Mucosa of stomach (tissue), 1 donor: ENCODE data around the gene ZNF398.

ENCODE experiments used
- H3K27me3 ChIP-seq: one replicate; pipeline ENCODE4 v1.7.0; 2013; ENCODE audit warnings: mild to moderate bottlenecking, low read length; ENCODE audit not compliant: control insufficient read depth, insufficient read depth
- H3K36me3 ChIP-seq: one replicate; pipeline ENCODE4 v1.7.0; 2013; ENCODE audit warnings: low read length; ENCODE audit not compliant: control insufficient read depth, insufficient read depth
- H3K4me1 ChIP-seq: one replicate; pipeline ENCODE4 v1.7.0; 2013; ENCODE audit warnings: mild to moderate bottlenecking, low read length; ENCODE audit not compliant: control insufficient read depth, insufficient read depth
- H3K4me3 ChIP-seq: one replicate; pipeline ENCODE4 v1.7.0; 2013; ENCODE audit warnings: low read length
- H3K9ac ChIP-seq: one replicate; pipeline ENCODE4 v1.7.0; 2013; ENCODE audit warnings: mild to moderate bottlenecking, low read length, moderate library complexity
- H3K9me3 ChIP-seq: one replicate; pipeline ENCODE4 v1.7.0; 2013; ENCODE audit warnings: mild to moderate bottlenecking, low read length, moderate library complexity; ENCODE audit not compliant: control insufficient read depth
- donor health status: Pancreatic carcinoma.

ZNF398 gene

GRCh38 chr7:149156898-149157297, 9.6 kb downstream of the ZNF398 start:
- no peaks in the 10 kb centered on the region for H3K36me3 ChIP-seq

GRCh38 chr7:149161241-149161848, 14.1 kb downstream of the ZNF398 start:
- H3K4me1 ChIP-seq = no peaks in the 10 kb centered on the region
- H3K27me3 ChIP-seq = no peaks in the 10 kb centered on the region
- H3K4me3 ChIP-seq = no peak overlapping the region
- no peak overlapping the region for H3K9ac ChIP-seq
- no peaks in the 10 kb centered on the region for H3K36me3 ChIP-seq
- H3K9me3 ChIP-seq = no peaks in the 10 kb centered on the region

More at GRCh38 chr7:149156898-149157297, 9.6 kb downstream of the ZNF398 start:
- Histone ChIP-seq H3K9ac (no peak overlapping the region), H3K27me3 (no peaks in the 10 kb centered on the region), H3K4me3 (no peak overlapping the region), H3K9me3 (no peaks in the 10 kb centered on the region), H3K4me1 (no peaks in the 10 kb centered on the region)

- Histone ChIP-seq H3K4me1 (no peaks in the 10 kb centered on the region), H3K9me3 (no peaks in the 10 kb centered on the region), H3K27me3 (no peaks in the 10 kb centered on the region), H3K4me3 (no peak overlapping the region), H3K9ac (no peak overlapping the region), H3K36me3 (no peaks in the 10 kb centered on the region)
Measured at GRCh38 chr7:149166142-149166541, 18.9 kb downstream of the ZNF398 start.

GRCh38 chr7:149166630-149167352, 19.5 kb downstream of the ZNF398 start:
- Histone ChIP-seq H3K4me3 (no peak overlapping the region), H3K9me3 (no peaks in the 10 kb centered on the region), H3K4me1 (no peaks in the 10 kb centered on the region), H3K27me3 (no peaks in the 10 kb centered on the region), H3K9ac (no peak overlapping the region), H3K36me3 (no peaks in the 10 kb centered on the region)

GRCh38 chr7:149171892-149172533, 24.8 kb downstream of the ZNF398 start:
- H3K4me1 ChIP-seq = no peaks in the 10 kb centered on the region
- H3K27me3 ChIP-seq = no peaks in the 10 kb centered on the region
- no peaks in the 10 kb centered on the region for H3K36me3 ChIP-seq
- no peaks in the 10 kb centered on the region for H3K9me3 ChIP-seq
- no peak overlapping the region for H3K4me3 ChIP-seq
- no peak overlapping the region for H3K9ac ChIP-seq

- no peaks in the 10 kb centered on the region for H3K9me3 ChIP-seq
- no peaks in the 10 kb centered on the region for H3K27me3 ChIP-seq
- H3K9ac ChIP-seq = no peak overlapping the region
- peaks cover 2% of the 10 kb centered on the region for H3K36me3 ChIP-seq
- H3K4me1 ChIP-seq = no peaks in the 10 kb centered on the region
- no peak overlapping the region for H3K4me3 ChIP-seq
Measured at GRCh38 chr7:149172534-149172920, 25.3 kb downstream of the ZNF398 start.

- no peaks in the 10 kb centered on the region for H3K27me3 ChIP-seq
- peaks cover 12% of the 10 kb centered on the region for H3K36me3 ChIP-seq
- no peaks in the 10 kb centered on the region for H3K4me1 ChIP-seq
- H3K9ac ChIP-seq = no peak overlapping the region
- H3K4me3 ChIP-seq = no peak overlapping the region
- no peaks in the 10 kb centered on the region for H3K9me3 ChIP-seq
Measured at GRCh38 chr7:149175150-149175549, 27.9 kb downstream of the ZNF398 start.

- H3K9ac ChIP-seq = no peak overlapping the region
- no peaks in the 10 kb centered on the region for H3K9me3 ChIP-seq
- H3K27me3 ChIP-seq = no peaks in the 10 kb centered on the region
- no peak overlapping the region for H3K4me3 ChIP-seq
- H3K4me1 ChIP-seq = peaks cover 4% of the 10 kb centered on the region
- peaks cover 12% of the 10 kb centered on the region for H3K36me3 ChIP-seq
Measured at GRCh38 chr7:149179241-149179640, 32.0 kb downstream of the ZNF398 start.

- no peak overlapping the region for H3K9ac ChIP-seq
- H3K4me3 ChIP-seq = no peak overlapping the region
- H3K36me3 ChIP-seq = peaks cover 12% of the 10 kb centered on the region
- no peaks in the 10 kb centered on the region for H3K27me3 ChIP-seq
- H3K4me1 ChIP-seq = peaks cover 4% of the 10 kb centered on the region
- H3K9me3 ChIP-seq = no peaks in the 10 kb centered on the region
Measured at GRCh38 chr7:149180722-149181449, 33.6 kb downstream of the ZNF398 start.

- H3K27me3 ChIP-seq = no peaks in the 10 kb centered on the region
- H3K9ac ChIP-seq = no peak overlapping the region
- peaks cover 4% of the 10 kb centered on the region for H3K4me1 ChIP-seq
- no peak overlapping the region for H3K4me3 ChIP-seq
- H3K36me3 ChIP-seq = peaks cover 12% of the 10 kb centered on the region
- no peaks in the 10 kb centered on the region for H3K9me3 ChIP-seq
Measured at GRCh38 chr7:149181450-149181790, 34.2 kb downstream of the ZNF398 start.

GRCh38 chr7:149184274-149184673, 37.0 kb downstream of the ZNF398 start:
- Histone ChIP-seq H3K4me1 (peaks cover 4% of the 10 kb centered on the region), H3K4me3 (no peak overlapping the region), H3K36me3 (no peaks in the 10 kb centered on the region)

GRCh38 chr7:149188213-149188612, 41.0 kb downstream of the ZNF398 start:
- Histone ChIP-seq H3K36me3 (no peaks in the 10 kb centered on the region), H3K9ac (no peak overlapping the region), H3K4me3 (no peak overlapping the region), H3K9me3 (no peaks in the 10 kb centered on the region), H3K4me1 (no peaks in the 10 kb centered on the region), H3K27me3 (no peaks in the 10 kb centered on the region)

More at GRCh38 chr7:149184274-149184673, 37.0 kb downstream of the ZNF398 start:
- no peak overlapping the region for H3K9ac ChIP-seq
- H3K9me3 ChIP-seq = no peaks in the 10 kb centered on the region
- no peaks in the 10 kb centered on the region for H3K27me3 ChIP-seq
